GM18867 (cell line): ENCODE results near the gene GABPB2.
"Not testable (repeated sequence)": the region's sequence is repeated elsewhere in the genome, so short reads cannot be mapped to it uniquely, and the experiment has no call there.

Source experiments
- ATAC-seq: cut with Tn5 transposase; IDR thresholded peaks from one replicate; pipeline ENCODE4 v1.9.1; 2021; ENCODE audit warnings: mild to moderate bottlenecking, moderate library complexity; ENCODE audit not compliant: unreplicated experiment

Gene GABPB2

GRCh38 chr1:151059109-151060006 is 11.2 kb upstream of the GABPB2 start, which contains the start of gene CDC42SE1:
TSS of gene CDC42SE1 (minus strand) at chr1:151059622. CDS start at chr1:151055730, 3,892 bp downstream.
- ATAC-seq: peak; percentile 83

- ATAC-seq: no peak
These were observed 10.4 kb upstream of the GABPB2 start, which contains the start of gene MLLT11 for GRCh38 chr1:151060007-151060656. TSS of gene MLLT11 (plus strand) at chr1:151060397. CDS start at chr1:151067225, 6,828 bp downstream.

GRCh38 chr1:151060657-151061421 is 9.7 kb upstream of the GABPB2 start:
- ATAC-seq: no peak

GRCh38 chr1:151061704-151062103 is 8.9 kb upstream of the GABPB2 start:
- ATAC-seq: no peak

GRCh38 chr1:151062741-151063371 is 7.7 kb upstream of the GABPB2 start:
- ATAC-seq: no peak

- no peak for ATAC-seq
These were observed 5.4 kb upstream of the GABPB2 start for GRCh38 chr1:151065089-151065645.

GRCh38 chr1:151067185-151067584 is 3.4 kb upstream of the GABPB2 start:
- ATAC-seq: no peak

- no peak for ATAC-seq
These were observed 1.5 kb upstream of the GABPB2 start for GRCh38 chr1:151069103-151069486.

- ATAC-seq: no peak
These were observed 1.7 kb downstream of the GABPB2 start for GRCh38 chr1:151072224-151072623.

- no peak for ATAC-seq
These were observed 15.5 kb downstream of the GABPB2 start for GRCh38 chr1:151085953-151086559.

- not testable (repeated sequence) for ATAC-seq
These were observed 26.9 kb downstream of the GABPB2 start for GRCh38 chr1:151097426-151097825.

- no peak for ATAC-seq
These were observed 27.6 kb downstream of the GABPB2 start for GRCh38 chr1:151098126-151098525.

GRCh38 chr1:151104630-151105029 is 34.1 kb downstream of the GABPB2 start:
- no peak for ATAC-seq

GRCh38 chr1:151106894-151107293 is 36.3 kb downstream of the GABPB2 start:
- no peak for ATAC-seq

GRCh38 chr1:151108331-151108730 is 37.8 kb downstream of the GABPB2 start:
- ATAC-seq: no peak

- ATAC-seq: no peak
These were observed 43.3 kb downstream of the GABPB2 start for GRCh38 chr1:151113877-151114276.

- ATAC-seq: no peak
These were observed 54.3 kb downstream of the GABPB2 start for GRCh38 chr1:151124763-151125403.

- ATAC-seq: no peak
These were observed 58.2 kb downstream of the GABPB2 start for GRCh38 chr1:151128800-151129199.

GRCh38 chr1:151130987-151131586 is 60.5 kb downstream of the GABPB2 start:
- ATAC-seq: no peak
